ENCODE results near the gene CCDC57.

CCDC57 gene

DNA sequence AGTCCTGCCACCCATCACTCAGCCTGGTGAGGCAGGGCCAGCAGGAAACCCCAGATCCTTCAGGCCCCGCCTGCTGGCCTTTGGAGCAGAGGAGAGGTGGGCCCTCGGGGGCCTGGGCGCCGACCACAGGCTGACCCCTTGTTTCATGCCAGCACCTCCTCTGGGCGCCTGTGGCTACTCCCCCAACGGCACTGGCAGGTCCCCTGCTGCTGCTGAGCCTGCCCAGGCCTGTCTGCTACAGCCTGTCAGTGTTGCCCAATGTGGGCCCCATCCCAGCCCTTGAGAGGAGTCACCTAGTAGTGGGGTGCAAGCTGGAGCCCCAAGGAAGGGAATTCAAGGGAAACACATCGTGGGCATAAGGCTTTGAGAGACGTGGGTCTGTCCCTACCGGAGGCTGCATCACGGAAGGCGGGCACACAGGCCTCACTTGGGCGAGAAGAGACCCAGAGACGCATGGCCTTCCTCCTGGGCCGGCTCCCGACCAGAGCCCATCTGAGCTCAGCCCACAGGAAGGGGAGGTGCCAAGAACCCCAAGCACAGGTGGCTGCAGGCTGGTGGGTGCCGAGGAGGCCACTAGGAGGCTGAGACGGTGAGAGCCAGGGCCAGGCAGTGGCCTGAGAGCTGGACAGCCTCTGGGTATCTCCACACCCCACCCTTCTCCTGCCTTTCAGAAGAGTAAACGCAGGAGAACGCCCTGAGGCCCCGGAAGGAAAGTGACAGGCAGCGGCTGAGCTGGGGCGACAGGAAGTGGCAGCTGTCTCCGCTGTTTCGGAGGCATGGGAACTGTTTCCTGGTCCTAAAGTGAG lies 106.6 kb downstream of the CCDC57 start:
- DNase-seq (ENCODE audit: low spot score): peak; percentile 85

DNA sequence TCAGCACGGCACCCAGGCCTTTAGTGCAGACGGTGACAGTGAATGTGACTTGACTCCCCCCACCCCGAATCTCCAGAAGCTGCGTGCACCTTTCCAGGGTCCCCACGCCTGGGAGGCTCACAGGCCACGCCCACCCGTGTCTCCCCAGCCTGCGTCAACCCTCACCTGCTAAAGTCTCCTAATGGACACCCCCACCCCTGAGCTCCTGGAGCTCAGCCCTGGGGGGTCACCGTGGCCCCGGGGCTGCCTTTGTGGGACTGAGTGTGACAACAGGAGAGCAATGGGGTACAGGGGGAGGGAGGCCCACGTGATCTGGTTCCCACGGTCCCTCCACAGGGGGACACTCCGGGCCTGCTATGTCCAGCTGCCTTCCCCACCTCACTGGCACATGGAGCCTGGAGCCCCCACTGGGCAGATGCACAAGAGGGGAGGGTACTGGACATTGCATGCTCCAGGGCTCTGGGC lies 107.2 kb downstream of the CCDC57 start:
- DNase-seq (ENCODE audit: low spot score): no peak

DNA sequence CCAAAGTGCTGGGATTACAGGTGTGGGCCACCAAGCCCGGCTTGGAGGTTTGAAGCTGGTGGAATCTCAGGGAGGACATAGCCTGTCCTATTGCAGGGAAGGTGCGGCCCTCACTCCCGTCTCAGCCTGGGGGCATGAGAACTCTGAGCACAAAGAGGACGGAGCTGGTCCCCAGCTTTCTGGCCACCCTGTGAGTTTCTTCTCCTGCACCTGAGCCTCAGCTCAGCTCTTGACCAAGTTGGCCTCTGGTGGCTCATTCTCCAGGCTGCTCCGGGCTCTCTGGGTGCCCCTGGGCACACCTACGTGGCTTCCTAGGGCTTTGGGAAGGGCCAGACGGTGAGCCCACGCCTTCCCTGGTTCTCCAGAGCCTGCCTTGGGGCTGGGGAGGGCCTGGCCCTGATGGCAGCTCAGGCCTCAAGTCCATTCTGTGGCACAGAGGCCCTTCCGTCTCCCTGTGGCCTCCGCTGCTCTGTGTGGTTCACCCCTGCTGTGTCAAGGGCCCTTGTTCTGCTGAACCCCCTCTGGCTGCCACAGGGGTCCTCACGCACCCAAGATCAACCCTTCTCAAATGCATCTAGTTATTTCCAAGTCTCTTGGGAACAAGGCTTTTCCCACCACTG lies 107.7 kb downstream of the CCDC57 start:
- no peak for DNase-seq (ENCODE audit: low spot score)

DNA sequence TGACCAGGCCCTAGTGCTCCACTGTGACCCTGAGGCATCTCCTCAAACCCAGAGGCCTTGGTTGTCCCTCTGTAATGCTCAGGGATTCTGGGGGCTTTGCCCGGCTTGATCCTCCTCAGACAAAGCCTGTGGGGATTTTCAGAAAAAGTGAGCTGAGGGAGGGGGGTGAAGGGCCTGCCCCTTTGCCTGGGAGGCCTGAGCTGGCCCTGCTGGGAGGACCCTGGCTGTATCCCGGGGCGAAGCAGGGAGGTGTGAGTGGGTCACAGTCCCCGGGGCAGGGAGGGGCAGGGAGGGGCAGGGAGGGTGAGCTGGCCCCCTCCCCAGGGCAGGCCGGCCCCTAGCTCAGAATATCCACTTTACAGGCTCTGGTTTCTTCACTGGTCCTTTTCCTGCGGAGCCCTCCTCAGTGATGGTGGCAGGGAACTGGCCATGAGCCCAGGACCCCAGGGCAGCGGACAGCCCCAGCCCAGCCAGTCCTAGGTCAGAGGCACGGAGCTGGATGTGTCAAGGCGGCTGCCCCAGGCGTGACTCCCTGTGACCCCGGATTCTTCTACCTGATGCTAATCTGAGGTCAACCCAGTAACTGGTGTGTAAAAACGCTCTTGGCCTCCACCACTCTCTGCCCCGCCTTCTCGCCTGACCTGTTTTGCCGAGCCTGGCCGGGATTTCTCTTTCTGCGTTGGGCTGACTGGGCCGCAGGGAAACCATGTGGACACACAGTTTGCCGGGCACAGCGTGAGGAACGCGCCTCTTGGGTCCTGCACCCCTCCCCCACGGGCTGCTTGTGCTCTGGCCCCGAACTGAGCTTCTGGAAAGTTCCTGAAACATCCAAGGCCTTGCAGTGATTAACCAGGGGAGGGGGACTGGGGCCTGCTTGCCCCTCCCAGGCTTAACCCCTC lies 108.8 kb downstream of the CCDC57 start:
- DNase-seq (ENCODE audit: low spot score): no peak

DNA sequence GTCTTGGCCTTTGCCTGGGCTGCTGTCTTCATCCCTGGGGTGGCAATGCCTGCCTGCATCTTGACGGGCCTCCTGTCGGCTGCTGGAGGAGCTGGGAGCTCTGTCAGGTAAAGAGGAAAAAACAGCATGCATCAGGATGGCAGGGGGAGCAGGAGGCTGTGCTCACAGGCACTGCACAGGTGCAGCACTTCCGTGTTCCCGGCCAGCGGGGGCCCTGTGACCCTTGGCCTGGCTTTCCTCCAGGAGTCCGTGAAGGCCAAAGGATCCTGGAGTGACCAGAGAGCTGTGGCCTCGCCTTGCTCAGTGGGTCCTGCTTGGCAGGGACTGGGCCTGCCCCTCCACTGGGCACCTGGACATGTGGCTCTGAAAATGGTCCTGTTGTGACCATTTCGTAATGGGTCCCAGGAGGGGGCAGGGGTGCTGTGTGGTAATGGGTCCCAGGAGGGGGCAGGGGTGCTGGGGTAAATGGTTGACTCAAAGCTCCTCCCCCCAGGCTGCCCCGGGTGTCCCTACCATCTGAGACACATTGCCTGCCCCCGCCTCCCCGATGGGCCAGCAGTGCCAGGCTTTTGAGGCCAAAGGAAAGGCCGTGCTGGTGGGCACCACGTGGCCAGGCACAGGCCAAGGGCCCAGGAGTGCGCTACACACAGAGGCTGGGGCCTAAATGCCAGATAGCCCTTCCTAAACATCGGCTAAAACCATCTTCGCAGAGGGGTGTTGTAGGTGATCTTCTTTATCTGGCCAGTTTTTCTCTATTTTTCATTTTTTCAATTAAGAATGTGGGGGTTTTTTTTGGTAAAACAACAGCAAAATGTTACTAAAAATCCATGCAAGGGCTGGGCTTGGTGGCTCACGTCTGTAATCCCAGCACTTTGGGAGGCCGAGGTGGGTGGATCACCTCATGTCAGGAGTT lies 110.6 kb downstream of the CCDC57 start:
- no peak for DNase-seq (ENCODE audit: low spot score)

DNA sequence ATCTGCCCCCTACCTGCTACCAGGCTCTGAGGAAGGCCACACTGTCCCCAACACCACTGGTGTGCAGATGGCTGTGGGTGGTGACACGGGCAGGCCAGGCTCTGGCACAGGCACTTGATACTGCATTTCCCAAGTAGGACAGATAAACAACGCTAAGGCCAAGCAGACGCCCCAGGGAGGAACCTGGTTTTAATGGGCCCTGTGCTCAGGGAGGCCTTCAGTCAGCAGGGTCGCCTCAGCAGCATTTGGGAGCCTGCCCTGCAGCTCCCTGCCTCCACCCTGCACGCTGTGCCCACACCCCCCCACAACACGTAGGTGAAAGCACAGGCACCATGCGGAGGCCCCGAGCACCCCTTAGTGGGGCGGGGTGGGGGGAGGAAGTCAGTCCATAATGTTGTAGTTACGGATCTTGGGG lies 111.3 kb downstream of the CCDC57 start:
- DNase-seq (ENCODE audit: low spot score): no peak

DNA sequence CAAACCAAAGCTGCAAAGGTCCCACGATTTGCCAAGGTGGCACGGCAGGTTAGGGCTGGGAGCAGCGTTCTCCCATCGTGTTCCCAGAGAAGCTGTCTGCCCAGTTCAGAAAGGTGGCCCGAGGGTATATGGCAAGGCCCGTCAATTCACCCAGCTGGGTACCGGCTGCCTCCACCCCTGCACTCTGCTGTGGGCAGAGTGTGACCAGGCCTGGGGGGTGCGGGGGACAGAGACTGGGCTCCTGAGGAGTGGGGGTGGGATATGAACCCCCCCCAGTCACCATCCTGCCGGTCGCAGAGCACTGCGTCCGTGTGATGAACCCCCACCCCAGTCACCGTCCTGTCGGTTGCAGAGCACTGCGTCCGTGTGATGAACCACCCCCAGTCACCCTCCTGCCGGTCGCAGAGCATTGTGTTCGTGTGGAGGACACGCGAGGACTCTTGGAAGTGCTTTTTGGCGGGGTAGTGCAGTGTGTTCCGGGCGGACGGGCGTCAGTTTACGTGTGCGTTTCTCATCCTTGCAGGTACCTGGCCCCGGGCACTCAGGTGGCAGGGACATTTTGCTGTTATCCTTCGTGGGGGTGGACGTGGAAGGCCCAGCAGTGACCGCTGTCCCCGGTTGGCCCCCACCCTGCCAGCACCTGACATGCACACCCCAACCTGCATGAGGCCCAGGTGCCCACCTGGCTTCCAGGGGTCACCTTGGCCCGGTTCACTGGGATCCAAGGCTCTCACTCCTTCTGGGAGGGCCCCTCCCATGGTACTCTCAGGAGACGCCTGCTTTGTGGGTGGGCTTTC lies 111.9 kb downstream of the CCDC57 start:
- DNase-seq (ENCODE audit: low spot score): no peak

DNA sequence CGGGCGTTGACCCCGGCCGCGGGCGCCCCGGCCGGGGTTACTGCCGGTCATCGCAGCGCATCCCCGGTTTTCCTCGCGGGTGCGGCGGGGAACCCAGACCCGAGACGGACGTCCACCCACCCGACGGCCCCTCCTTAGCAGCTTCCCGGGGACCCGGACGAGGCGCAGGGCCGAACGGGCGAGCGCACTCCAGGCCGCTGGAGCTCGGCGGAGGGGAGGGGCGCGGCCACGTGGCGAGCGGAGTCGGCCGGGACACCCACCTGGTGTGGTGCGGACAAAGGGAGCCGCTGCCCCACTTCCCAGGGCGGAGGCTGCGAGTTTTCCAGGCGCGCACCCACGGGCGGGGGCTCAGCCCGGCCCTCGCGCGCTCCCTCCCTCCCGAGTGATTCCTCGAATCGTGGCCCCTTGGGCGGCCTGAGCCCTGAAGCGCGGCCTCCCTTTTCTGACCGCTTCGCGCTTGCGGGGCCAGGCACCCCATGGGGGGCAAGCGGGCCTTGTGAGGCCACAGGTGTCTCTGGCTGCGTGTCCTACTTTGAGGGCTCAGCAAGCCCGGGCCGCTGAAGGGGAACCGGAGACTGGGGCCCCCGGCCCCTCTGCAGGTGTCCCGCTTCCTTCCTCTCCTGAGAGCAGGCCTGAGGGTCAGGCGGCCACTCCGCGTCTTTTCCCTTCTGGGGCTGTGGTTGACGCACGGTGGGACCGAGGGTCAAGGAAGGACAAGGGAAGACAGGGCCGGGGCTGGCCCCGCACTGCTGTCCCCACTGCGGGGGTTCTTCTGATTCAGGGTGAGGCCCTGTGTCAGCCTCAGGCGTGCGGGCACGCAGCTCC lies 113.5 kb downstream of the CCDC57 start:
- peak; percentile 68 for DNase-seq (ENCODE audit: low spot score)

DNA sequence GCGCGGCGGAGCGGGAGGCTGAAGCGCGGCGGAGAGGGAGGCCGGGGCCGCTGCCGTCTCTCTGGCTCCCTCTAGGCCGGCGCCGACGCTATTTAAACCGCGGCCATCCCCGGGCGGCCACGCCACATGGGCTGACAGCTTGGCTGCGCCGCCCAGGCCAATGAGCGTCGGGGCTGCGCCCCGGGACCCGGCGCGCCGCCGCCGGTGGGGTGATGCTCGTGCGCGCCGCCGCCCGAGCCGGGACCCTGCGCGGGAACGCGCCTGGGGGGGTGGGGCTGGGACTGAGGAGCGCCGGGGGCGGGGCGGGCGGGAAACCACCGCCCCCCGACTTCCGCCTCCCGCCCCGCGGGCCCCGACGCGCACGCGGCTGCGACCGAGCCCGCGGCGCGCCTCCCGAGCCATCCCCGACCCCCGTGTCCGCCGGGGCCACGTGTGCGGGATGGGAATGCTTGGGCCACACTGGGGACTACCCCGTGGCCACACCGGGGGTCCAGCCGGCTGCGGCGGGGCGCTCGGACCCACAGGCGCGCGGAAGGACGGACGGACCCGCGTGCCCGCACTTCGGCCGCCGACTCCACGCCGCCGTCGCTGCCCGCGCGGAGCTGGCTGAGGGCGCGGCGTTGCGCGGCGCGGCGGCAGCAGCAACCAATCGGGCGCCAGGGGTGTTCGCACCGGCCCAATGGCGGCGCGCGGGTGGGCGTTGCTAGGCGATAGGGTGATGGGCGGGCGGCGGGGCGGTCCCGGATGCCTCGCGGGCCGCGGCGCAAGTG lies 114.3 kb downstream of the CCDC57 start, which contains the start of gene FASN:
Gene FASN, minus strand, starts transcription at position 68 of the 770 bp plus-strand sequence. CDS start 1,791 bp downstream, outside the sequence.
- DNase-seq (ENCODE audit: low spot score): peak; percentile 100

DNA sequence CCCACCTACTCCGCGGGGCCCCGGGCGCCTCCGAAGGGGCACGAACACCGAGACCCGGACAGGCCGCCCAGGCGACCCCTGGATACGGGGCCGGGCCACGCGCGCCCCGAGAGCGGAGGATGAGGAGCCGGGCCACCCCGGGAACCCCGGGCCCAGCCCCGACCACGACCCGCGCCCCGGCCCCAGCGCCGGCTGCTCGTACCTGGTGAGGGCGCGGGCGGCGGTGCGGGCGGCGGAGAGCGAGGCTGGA lies 114.8 kb downstream of the CCDC57 start:
- DNase-seq (ENCODE audit: low spot score): no peak

DNA sequence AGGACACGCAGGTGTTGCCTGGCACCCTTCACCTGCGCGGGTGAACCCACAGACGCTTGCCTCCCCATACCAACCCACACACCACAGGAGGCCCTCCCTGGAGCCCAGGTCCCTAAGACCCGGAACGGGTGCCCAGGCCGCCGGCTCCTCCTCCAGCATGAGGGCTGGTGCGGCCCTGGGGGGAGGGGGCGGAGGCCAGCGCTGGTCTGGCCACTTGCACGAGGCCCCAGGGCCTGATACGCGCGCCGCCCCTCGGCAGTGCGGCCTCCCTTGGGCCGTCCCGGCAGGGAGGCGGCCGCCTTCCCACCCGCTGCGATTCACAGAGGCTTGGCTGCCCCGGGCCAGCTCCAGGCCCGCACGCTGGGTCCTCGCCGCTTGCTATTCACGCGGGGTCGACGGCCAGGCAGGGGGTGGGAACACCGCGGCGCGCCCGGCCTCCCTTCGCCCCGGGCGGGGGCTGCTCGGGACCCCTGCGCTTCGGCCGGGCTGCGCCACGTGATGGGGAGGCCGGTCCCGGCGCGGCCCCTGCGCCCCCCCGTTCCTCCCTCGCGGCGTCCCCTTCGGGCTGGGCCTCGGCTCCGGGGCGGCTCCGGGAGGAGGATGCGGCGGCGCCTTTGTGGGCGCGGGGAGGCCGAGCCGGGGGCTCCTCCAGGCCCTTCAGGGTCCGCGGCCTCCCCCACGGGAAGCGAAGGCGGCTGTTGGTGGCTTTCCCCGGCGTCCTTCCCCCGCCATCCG lies 115.3 kb downstream of the CCDC57 start:
- peak; percentile 86 for DNase-seq (ENCODE audit: low spot score)

DNA sequence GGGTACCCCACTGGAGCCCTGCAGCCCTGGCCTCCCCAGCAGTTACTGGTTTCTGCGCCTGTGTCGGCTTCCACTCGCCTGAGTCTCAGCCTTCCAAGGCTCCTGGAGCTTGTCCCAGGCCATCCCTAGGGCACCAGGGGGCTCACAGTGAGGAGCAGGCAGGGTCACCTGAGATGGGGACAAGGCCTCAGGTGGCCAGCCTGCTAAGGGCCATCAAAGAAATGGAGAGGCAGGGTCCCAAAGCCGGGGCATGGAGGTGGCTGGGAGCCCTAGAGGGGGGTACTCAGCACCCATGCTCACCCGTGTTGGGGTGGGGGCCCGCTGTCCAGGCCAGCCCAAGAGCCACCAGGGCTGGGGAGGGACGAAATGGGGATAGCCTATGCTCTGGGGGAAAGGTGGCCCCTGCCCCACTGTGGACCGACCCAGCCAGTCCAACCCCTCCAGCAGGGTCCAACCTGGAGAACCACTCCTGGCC lies 115.9 kb downstream of the CCDC57 start:
- no peak for DNase-seq (ENCODE audit: low spot score)

DNA sequence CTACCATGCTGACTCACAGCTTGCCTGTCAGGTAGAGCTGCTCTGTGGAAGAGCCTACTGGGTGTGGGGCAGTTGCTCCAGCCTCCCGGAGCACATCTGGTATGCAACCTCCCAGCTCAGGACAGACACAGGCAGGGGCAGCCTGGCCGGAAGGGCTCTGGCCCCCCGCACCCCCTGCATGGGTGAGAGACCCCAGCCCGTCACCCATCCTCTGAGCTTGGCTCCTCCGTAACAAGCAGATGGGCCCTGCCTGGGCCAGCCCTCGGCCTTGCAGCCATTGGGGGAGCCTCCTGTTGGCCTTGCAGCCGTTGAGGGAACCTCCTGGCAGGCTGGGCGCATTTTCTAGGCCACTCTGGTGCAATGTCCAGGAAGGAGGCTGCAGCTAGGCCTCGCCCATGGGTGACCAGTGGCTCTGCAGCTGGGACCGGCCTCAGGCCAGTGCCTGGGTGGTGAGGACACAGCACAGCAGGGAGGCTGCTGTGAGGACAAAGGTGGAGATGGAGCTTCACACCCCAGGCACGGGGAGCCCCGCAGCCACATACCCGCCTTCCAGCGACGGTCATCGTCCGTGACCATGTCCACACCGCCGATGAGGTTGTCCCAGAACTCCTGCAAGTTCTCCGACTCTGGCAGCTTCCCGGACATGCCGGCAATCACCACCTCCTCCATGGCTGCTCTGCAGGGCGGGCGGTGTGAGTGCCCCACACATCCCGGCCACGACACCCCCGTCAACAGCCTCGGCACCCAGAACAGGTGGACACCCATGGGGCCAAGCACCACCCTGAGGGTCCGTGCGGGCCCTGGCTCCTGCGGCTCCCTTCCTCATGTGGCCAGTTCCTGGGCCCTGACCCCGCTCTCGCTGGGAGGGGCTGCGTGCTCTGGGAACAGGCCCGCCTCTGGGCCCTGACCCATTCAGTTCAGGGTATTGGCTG lies 116.6 kb downstream of the CCDC57 start:
- no peak for DNase-seq (ENCODE audit: low spot score)

DNA sequence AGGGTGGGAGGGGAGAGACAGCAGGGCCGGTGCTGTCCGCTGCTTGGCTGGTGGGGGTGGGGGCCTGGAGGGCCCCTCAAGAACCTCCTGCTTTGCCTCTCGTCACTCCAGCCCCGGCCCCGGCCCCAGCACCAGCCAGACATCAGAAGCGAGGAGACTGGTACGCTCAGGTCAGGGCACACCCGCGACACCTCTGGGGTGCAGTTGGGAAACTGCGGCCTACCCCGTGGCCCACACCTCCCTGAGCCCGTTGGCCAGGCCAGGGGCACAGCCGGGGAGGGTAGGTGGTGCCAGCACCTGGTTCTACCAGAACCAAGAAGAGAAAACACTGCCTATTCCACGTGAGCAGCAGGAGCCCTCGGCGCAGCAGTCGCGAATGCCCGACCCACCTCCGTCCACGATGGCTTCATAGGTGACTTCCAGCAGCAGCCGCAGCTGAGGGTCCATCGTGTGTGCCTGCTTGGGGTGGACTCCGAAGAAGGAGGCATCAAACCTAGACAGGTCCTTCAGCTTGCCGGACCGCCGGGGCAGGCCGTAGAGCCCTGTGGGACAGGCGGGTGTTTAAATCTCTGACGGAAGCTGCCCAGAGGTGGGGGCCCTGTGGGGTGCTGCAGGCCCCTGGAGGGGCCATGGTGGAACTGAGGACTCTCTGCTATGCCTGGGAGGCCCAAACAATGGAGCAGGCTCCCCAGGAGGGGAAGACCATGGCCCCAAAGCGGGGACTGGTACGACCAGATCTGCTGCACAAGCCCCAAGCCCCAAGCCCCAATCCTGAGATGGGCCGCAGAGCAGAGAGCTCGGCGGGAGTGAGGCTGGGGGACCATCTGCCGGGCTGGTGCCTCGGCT lies 117.5 kb downstream of the CCDC57 start:
- no peak for DNase-seq (ENCODE audit: low spot score)

DNA sequence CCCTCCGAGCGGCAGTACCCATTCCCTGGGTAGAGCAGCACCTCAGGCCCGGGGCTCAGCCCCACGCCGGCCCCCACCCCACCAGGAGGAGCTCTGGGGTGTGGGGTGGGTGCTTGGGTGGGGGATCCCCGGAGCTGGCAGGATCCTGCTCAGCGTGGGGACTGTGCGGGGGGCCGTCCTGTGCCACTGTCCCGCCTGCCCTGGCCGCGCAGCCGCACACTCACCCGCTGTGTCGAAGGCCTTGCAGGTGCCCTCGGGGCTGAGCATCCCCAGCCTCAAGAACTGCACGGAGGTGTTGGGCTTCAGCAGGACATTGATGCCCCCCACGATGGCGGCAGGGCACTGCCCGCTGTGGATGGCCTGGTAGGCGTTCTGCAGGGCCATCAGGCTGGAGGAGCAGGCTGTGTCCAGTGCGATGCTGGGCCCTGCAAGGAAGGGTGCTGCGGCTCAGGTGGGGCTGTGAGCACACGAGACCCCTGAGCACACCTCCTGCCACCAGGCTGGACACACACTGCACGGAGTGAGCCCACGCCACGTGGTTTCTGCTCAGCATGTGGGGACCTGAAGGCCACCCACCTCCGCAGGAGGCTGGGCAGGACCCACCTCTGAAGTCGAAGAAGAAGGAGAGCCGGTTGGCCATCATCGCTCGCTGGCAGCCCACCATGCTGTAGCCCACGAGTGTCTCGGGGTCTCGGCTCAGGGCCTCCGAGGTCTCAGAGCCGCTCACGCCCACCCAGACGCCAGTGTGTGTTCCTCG lies 119.5 kb downstream of the CCDC57 start:
- DNase-seq (ENCODE audit: low spot score): no peak

DNA sequence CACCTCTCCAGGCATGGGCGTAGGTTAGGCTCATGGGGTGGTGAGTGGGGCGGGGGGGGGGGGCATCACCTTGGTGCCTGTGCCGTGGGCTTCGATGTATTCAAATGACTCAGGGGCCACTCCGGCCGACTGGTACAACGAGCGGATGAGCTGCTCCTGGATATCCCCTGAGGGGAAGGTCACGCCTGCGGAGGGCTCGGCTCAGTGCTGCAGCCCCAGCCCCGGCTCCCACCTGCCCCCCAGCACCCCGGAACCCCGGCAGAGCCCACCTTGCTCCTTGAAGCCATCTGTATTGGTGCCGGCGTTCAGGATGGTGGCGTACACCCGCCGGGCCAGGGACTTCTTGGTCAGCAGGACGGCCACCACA lies 120.0 kb downstream of the CCDC57 start:
- no peak for DNase-seq (ENCODE audit: low spot score)

Data from iPS-NIHi11 (cell line).